Stimulated activated effector memory CD8-positive, alpha-beta T cell treated with anti-CD3 and anti-CD28 coated beads, Interleukin-12 subunit alpha, Interleukin-12 subunit beta, amount 100 ng/mL, for 72 hours (primary cell): Measurements from ENCODE around the gene TLCD3A.
A peak's percentile ranks its signal among the peaks of the same experiment; 100 is the strongest.
"Not testable (repeated sequence)": the region's sequence is repeated elsewhere in the genome, so short reads cannot be mapped to it uniquely, and the experiment has no call there.

Experiments
- ATAC-seq: fragments of 150-1000 bp; cut with Tn5 transposase; 2 replicates; pipeline ENCODE4 v1.10.0; 2021
- DNase-seq, 2 donors: peaks; one replicate each; pipeline ENCODE4 v3.0.0; 2021 to 2022; ENCODE audit warnings: low spot score in 2 of 2
- H3K27ac Mint-ChIP-seq: one replicate; pipeline ENCODE4 v1.8.0; 2022; ENCODE audit warnings: mild to moderate bottlenecking, mixed read lengths
- H3K36me3 Mint-ChIP-seq: one replicate; pipeline ENCODE4 v1.8.0; 2022; ENCODE audit warnings: mild to moderate bottlenecking, mixed read lengths
- H3K4me1 Mint-ChIP-seq: one replicate; pipeline ENCODE4 v1.8.0; 2022; ENCODE audit warnings: mixed read lengths
- H3K4me3 Mint-ChIP-seq: one replicate; pipeline ENCODE4 v1.8.0; 2022; ENCODE audit warnings: mild to moderate bottlenecking, mixed read lengths
- H3K9me3 Mint-ChIP-seq: one replicate; pipeline ENCODE4 v1.8.0; 2022; ENCODE audit warnings: mixed read lengths

Gene TLCD3A

GRCh38 chr17:784143-784542 lies 51.7 kb downstream of the TLCD3A start:
- Mint-ChIP-seq H3K9me3 (no peaks in the 10 kb centered on the region), H3K27ac (peak overlapping the region; percentile 64), H3K4me1 (peaks cover 32% of the 10 kb centered on the region), H3K4me3 (peak overlapping the region; percentile 98), H3K36me3 (peaks cover 95% of the 10 kb centered on the region)
- DNase-seq (no peak), ATAC-seq (peak; percentile 6)

GRCh38 chr17:785901-786300 lies 53.5 kb downstream of the TLCD3A start:
- not testable (repeated sequence) for H3K27ac Mint-ChIP-seq, H3K4me3 Mint-ChIP-seq, DNase-seq, H3K9me3 Mint-ChIP-seq, ATAC-seq
- Mint-ChIP-seq H3K36me3 (peaks cover 94% of the 10 kb centered on the region), H3K4me1 (peaks cover 34% of the 10 kb centered on the region)

DNA sequence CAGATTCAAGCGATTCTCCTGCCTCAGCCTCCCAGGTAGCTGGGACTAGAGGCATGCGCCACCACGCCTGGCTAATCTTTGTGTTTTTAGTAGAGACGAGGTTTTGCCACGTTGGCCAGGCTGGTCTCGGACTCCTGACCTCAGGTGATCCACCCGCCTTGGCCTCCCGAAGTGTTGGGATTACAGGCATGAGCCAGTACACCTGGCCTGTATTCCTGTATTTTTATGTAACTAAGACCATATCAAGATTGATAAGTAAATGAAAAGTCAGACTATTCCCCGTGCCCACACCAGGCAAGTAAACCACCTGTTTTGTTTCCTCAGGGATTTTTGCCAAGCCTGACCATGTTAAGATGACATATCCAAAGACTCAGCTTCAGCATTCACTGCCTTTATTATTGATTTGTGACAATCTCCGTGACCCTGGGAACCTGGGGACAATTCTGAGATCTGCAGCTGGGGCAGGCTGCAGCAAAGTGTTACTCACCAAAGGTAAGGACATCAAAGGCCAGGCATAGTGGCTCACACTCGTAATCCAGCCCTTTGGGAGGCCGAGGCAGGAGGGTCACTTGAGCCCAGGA lies 55.3 kb downstream of the TLCD3A start:
- Mint-ChIP-seq H3K4me3 (no peak overlapping the region), H3K4me1 (peaks cover 28% of the 10 kb centered on the region), H3K9me3 (no peaks in the 10 kb centered on the region), H3K36me3 (peaks cover 90% of the 10 kb centered on the region), H3K27ac (no peak overlapping the region)
- DNase-seq (no peak), ATAC-seq (no peak)

DNA sequence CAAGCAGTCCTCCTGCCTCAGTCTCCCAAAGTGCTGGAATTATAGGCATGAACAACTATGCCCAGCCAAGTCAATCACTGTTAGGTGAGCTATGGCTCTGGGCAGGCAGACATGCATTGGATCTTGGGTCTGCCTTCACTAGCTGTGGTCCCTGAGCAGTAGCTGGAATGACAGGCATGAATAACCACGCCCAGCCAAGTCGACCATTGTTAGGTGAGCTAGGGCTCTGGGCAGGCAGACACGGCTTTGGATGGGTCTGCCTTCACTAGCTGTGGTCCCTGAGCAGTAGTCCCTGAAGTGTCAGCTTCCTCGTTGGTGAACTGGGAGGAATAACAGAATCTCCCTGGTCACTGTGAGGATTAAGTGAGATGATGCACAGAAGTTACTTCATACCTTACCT lies 56.2 kb downstream of the TLCD3A start:
- no peak overlapping the region for H3K27ac Mint-ChIP-seq
- DNase-seq (no peak), ATAC-seq (no peak)
- H3K36me3 Mint-ChIP-seq, result peaks cover 85% of the 10 kb centered on the region
- no peak overlapping the region for H3K4me3 Mint-ChIP-seq
- no peaks in the 10 kb centered on the region for H3K9me3 Mint-ChIP-seq
- peaks cover 20% of the 10 kb centered on the region for H3K4me1 Mint-ChIP-seq

GRCh38 chr17:789160-789840 lies 56.9 kb downstream of the TLCD3A start:
- no peak overlapping the region for H3K27ac Mint-ChIP-seq

GRCh38 chr17:789931-790873 lies 57.8 kb downstream of the TLCD3A start:
- ATAC-seq, DNase-seq, H3K27ac Mint-ChIP-seq, H3K4me3 Mint-ChIP-seq, H3K9me3 Mint-ChIP-seq: not testable (repeated sequence)
- H3K36me3 Mint-ChIP-seq, result peaks cover 71% of the 10 kb centered on the region
- H3K4me1 Mint-ChIP-seq, result peaks cover 11% of the 10 kb centered on the region

More at GRCh38 chr17:789160-789840, 56.9 kb downstream of the TLCD3A start:
- Mint-ChIP-seq H3K4me3 (no peak overlapping the region), H3K4me1 (peaks cover 13% of the 10 kb centered on the region), H3K9me3 (no peaks in the 10 kb centered on the region), H3K36me3 (peaks cover 78% of the 10 kb centered on the region)
- DNase-seq, result no peak
- no peak for ATAC-seq

DNA sequence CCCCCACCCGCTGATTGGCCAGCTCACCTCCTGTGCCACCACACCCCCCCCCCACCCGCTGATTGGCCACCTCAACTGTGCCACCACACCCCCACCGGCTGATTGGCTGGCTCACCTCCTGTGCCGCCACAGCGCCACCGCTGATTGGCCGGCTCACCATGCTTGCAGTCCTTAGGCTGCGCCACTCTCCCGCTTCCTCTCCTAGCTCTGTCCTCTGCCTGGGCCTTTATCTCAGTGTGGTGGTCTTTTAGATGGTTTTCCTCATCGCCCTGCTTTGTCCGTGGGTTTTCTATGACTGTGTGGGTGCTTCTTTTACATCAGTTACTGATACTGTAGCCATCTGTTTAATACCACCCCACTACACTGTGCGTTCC lies 58.5 kb downstream of the TLCD3A start:
- peaks cover 11% of the 10 kb centered on the region for H3K4me1 Mint-ChIP-seq
- not testable (repeated sequence) for H3K27ac Mint-ChIP-seq, H3K4me3 Mint-ChIP-seq, DNase-seq, H3K9me3 Mint-ChIP-seq, ATAC-seq
- peaks cover 66% of the 10 kb centered on the region for H3K36me3 Mint-ChIP-seq

GRCh38 chr17:791829-792228 lies 59.4 kb downstream of the TLCD3A start:
- DNase-seq (no peak), ATAC-seq (no peak)
- peaks cover 56% of the 10 kb centered on the region for H3K36me3 Mint-ChIP-seq
- no peaks in the 10 kb centered on the region for H3K9me3 Mint-ChIP-seq
- H3K4me3 Mint-ChIP-seq, result no peak overlapping the region
- peaks cover 11% of the 10 kb centered on the region for H3K4me1 Mint-ChIP-seq
- no peak overlapping the region for H3K27ac Mint-ChIP-seq

- H3K36me3 Mint-ChIP-seq, result peaks cover 52% of the 10 kb centered on the region
- ATAC-seq (no peak), DNase-seq (no peak)
Measured at GRCh38 chr17:792277-792676, 59.9 kb downstream of the TLCD3A start.

More at GRCh38 chr17:792277-792676, 59.9 kb downstream of the TLCD3A start:
- Mint-ChIP-seq H3K27ac (no peak overlapping the region), H3K9me3 (no peaks in the 10 kb centered on the region), H3K4me3 (no peak overlapping the region), H3K4me1 (peaks cover 11% of the 10 kb centered on the region)
